ENCODE measurements around the gene KIF1B.
"Not testable (repeated sequence)": the region's sequence is repeated elsewhere in the genome, so short reads cannot be mapped to it uniquely, and the experiment has no call there.

KIF1B gene

DNA sequence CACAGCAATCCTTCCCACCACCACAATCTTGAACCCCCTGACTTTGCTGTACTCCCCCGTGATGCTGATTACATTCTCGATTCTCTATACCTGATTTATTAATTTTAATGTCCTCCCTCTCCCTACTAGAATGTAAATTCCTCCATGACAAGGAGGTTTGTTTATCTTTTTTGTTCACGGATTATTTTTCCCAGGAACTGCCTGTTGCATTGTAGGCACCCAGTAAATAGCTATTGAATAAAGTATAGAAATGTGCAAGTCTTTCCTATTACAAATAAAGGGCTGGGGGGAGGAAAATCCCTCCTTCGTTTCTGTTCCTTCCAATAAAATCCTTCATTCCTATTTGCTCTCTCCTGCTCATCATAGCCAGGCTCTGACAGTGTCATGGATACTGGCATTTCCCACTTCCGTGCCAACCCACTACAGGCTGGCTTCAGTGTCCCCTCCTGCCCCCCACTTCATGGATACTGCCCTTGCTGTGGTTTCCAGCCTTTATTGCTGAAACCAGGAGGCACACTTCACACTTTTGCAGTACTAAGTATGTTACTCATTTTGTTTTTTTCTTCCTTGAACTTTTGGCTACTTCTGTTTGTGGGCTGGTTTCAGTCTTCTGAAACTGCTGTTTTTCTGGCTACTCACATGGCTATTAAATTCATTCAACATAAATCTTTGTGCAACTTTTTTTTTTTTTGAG, 7.5 kb downstream of the KIF1B start:
- TF ChIP-seq POLR2AphosphoS5 (IDR thresholded peaks at IDR 0.05; ENCODE audit: borderline replicate concordance, low read depth, low read length) (no peak), EZH2 (IDR thresholded peaks at IDR 0.05) (no peak), FOXP2 (optimal IDR thresholded peaks at IDR 0.05; ENCODE audit: control extremely low read depth, extremely low read length, insufficient read depth) (no peak)
- Histone ChIP-seq H3K36me3 (ENCODE audit: insufficient read depth, low read length) (no peaks in the 10 kb centered on the region), H3K9ac (ENCODE audit: insufficient read length) (no peak overlapping the region), H3K4me3 (no peak overlapping the region), H3K27ac (no peak overlapping the region), H3K9me3 (ENCODE audit: low read depth, low read length) (no peaks in the 10 kb centered on the region)
- no peak for DNase-seq (ENCODE audit: low read depth, low spot score)

DNA sequence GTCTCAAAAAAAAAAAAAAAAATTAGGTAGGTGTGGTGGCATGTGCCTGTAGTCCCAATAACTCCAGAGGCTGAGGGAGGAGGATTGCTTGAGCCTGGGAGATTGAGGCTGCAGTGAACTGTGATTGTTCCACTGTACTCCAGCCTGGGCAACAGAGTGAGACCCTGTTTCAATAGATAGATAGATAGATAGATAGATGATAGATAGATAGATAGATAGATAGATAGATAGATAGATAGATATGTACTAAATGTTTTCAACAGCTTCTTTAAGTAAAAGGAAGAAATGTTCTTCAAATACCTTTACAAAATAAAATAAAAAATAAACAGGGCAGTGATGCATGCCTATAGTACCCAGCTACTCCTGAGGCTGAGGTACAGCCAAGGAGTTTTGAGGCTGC, 9.8 kb downstream of the KIF1B start:
- TF ChIP-seq POLR2AphosphoS5 (IDR thresholded peaks at IDR 0.05; ENCODE audit: borderline replicate concordance, low read depth, low read length) (no peak), EZH2 (IDR thresholded peaks at IDR 0.05) (no peak), FOXP2 (optimal IDR thresholded peaks at IDR 0.05; ENCODE audit: control extremely low read depth, extremely low read length, insufficient read depth) (no peak)
- Histone ChIP-seq H3K4me3 (no peak overlapping the region), H3K9ac (ENCODE audit: insufficient read length) (no peak overlapping the region), H3K9me3 (ENCODE audit: low read depth, low read length) (no peaks in the 10 kb centered on the region), H3K27ac (no peak overlapping the region), H3K36me3 (ENCODE audit: insufficient read depth, low read length) (peaks cover 5% of the 10 kb centered on the region; the same call in 1 of the 2 replicates)
- no peak for DNase-seq (ENCODE audit: low read depth, low spot score)

DNA sequence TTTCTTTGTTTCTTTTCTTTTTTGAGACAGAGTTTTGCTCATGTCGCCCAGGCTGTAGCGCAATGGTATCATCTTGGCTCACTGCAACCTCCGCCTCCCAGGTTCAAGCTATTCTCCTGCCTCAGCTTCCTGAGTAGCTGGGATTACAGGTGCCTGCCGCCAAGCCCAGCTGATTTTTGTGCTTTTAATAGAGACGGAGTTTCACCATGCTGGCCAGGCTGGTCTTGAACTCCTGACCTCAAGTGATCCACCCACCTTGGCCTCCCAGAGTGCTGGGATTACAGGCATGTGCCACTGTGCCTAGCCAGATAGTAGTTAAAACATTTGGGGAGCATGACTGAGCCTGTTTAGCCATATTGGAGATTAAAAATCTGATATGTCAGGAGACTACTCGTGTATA, 10.3 kb downstream of the KIF1B start:
- not testable (repeated sequence) for H3K4me3 ChIP-seq; H3K36me3 ChIP-seq (ENCODE audit: insufficient read depth, low read length); H3K9me3 ChIP-seq (ENCODE audit: low read depth, low read length); H3K27ac ChIP-seq; DNase-seq (ENCODE audit: low read depth, low spot score); H3K9ac ChIP-seq (ENCODE audit: insufficient read length)

DNA sequence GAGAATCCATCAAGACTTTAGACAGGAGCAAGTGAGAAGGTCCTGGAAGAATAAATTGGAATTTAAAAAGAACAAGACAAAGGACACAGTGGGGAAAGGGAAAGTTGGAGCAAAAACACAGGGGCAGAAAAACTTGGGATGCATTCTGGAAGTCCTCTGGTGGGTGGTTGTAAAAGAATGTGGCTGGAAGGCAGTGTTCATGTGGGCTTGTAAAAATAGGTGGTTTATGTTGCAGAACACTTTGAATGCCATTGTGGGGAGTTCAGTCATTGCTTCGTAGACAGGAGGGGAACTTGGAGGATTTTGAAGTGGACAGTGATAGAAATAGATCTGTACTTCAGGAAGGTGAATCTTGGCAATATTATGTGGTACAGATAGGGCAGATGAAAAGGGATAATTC, 15.2 kb downstream of the KIF1B start:
- Histone ChIP-seq H3K9ac (ENCODE audit: insufficient read length) (no peak overlapping the region), H3K9me3 (ENCODE audit: low read depth, low read length) (no peaks in the 10 kb centered on the region; the same call in 1 of the 2 replicates), H3K27ac (no peak overlapping the region), H3K36me3 (ENCODE audit: insufficient read depth, low read length) (peaks cover 5% of the 10 kb centered on the region; the same call in 1 of the 2 replicates), H3K4me3 (no peak overlapping the region)
- TF ChIP-seq EZH2 (IDR thresholded peaks at IDR 0.05) (no peak), POLR2AphosphoS5 (IDR thresholded peaks at IDR 0.05; ENCODE audit: borderline replicate concordance, low read depth, low read length) (no peak), FOXP2 (optimal IDR thresholded peaks at IDR 0.05; ENCODE audit: control extremely low read depth, extremely low read length, insufficient read depth) (no peak)
- no peak for DNase-seq (ENCODE audit: low read depth, low spot score)

DNA sequence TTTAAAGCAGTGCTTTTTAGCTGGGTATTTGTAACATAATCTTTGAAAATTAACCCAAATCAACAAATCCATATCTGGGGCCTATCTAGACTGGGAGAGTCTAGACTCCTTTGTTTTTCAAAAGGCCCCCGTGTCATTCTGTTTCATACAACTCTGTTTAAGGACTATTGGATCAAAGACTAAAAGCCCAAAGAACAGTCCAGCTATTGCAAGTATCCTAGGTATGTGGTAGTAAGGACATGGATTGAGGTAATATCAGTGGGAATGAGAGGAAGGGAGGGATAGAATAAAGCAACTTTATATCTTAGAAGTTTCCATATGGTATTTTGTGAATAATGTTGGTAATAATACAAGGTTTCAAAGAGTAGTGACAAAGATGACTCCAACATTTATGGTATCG, 18.2 kb downstream of the KIF1B start:
- Histone ChIP-seq H3K27ac (no peak overlapping the region), H3K9me3 (ENCODE audit: low read depth, low read length) (no peaks in the 10 kb centered on the region; the same call in 1 of the 2 replicates), H3K4me3 (no peak overlapping the region), H3K9ac (ENCODE audit: insufficient read length) (no peak overlapping the region), H3K36me3 (ENCODE audit: insufficient read depth, low read length) (peaks cover 5% of the 10 kb centered on the region; the same call in 1 of the 2 replicates)
- TF ChIP-seq EZH2 (IDR thresholded peaks at IDR 0.05) (no peak), FOXP2 (optimal IDR thresholded peaks at IDR 0.05; ENCODE audit: control extremely low read depth, extremely low read length, insufficient read depth) (no peak), POLR2AphosphoS5 (IDR thresholded peaks at IDR 0.05; ENCODE audit: borderline replicate concordance, low read depth, low read length) (no peak)
- no peak for DNase-seq (ENCODE audit: low read depth, low spot score)

DNA sequence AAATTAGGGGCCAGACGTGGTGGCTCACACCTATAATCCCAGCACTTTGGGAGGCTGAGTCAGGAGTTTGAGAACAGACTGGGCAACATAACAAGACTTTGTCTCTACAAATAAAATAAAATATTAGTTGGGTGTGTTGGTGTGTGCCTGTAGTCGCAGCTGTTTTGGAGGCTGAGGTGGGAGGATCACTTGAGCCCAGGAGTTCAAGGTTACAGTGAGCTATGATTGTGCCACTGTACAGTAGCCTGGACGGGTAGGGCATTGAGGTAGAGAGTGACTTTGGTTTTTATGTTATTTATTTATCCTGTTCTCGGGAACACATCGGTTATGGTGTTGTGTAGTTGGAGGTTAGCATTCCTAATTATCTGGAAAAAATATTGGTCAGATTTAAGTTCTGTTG, 19.5 kb downstream of the KIF1B start:
- DNase-seq (ENCODE audit: low read depth, low spot score): no peak
- H3K36me3 ChIP-seq (ENCODE audit: insufficient read depth, low read length): peaks cover 4% of the 10 kb centered on the region; the same call in 1 of the 2 replicates

DNA sequence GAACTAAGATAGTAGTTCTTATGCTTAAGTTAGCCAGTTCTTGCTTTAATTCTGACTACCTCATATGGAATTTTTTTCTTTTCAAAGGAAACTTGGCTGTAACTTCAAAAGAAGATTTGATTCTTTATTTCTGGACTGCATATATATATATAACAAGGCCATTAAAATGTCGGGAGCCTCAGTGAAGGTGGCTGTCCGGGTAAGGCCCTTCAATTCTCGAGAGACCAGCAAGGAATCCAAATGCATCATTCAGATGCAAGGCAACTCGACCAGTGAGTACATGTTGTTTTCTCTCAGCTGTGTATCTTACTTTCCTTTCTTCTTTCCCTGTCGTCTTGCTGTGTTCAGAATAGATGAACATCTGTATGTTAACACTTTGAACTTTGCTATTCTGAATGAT, 21.8 kb downstream of the KIF1B start:
- H3K4me3 ChIP-seq: no peak overlapping the region
- no peak overlapping the region for H3K9ac ChIP-seq (ENCODE audit: insufficient read length)
- H3K36me3 ChIP-seq (ENCODE audit: insufficient read depth, low read length): peaks cover 6% of the 10 kb centered on the region; the same call in 1 of the 2 replicates
- no peak for DNase-seq (ENCODE audit: low read depth, low spot score)
- no peak for TF ChIP-seq FOXP2 (optimal IDR thresholded peaks at IDR 0.05; ENCODE audit: control extremely low read depth, extremely low read length, insufficient read depth)
- TF ChIP-seq EZH2 (IDR thresholded peaks at IDR 0.05): no peak
- TF ChIP-seq POLR2AphosphoS5 (IDR thresholded peaks at IDR 0.05; ENCODE audit: borderline replicate concordance, low read depth, low read length): no peak
- H3K9me3 ChIP-seq (ENCODE audit: low read depth, low read length): no peaks in the 10 kb centered on the region
- no peak overlapping the region for H3K27ac ChIP-seq

More for the DNA sequence above, 19.5 kb downstream of the KIF1B start:
- no peak for TF ChIP-seq FOXP2 (optimal IDR thresholded peaks at IDR 0.05; ENCODE audit: control extremely low read depth, extremely low read length, insufficient read depth)
- Histone ChIP-seq H3K9me3 (ENCODE audit: low read depth, low read length) (no peaks in the 10 kb centered on the region; the same call in 1 of the 2 replicates), H3K9ac (ENCODE audit: insufficient read length) (no peak overlapping the region), H3K27ac (no peak overlapping the region), H3K4me3 (no peak overlapping the region)

DNA sequence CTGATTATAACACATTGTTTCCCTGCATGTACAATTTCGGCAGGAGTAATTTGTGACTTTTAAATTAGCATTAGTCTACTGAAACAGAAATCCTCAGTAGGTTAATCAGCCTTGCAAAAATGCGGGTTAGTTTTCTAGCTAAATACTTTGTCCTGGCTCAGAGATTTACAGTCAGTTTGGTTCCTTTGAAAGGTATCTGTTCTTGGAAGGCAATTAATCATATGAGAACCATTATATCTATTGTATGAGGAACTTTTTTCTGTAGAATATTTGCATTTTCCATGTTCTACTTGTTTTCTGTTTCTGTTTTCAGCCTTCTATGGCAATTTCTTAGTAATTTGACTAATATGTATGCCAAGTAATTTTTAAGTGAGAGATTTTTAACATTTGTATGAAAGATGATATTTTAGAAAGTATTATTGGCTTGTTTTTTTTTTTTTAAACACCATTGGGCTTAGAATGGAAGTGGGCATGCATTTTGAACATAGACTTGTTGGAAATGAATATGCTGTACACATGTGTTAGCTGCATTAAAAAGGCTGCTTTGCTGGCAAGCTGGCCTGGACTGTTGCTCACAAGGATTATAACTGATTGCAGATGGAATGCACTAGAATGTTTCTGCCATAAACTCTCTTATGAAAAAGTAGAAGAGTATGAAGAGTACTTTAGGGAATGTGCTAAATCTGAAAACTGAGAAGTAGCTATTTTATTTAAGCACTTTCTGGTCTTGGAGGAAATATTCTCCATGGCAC, 26.2 kb downstream of the KIF1B start:
- Histone ChIP-seq H3K9ac (ENCODE audit: insufficient read length) (no peak overlapping the region), H3K27ac (peak overlapping the region; percentile 34), H3K4me3 (no peak overlapping the region), H3K36me3 (ENCODE audit: insufficient read depth, low read length) (peaks cover 6% of the 10 kb centered on the region; the same call in 1 of the 2 replicates), H3K9me3 (ENCODE audit: low read depth, low read length) (no peaks in the 10 kb centered on the region)
- TF ChIP-seq EZH2 (IDR thresholded peaks at IDR 0.05) (no peak), POLR2AphosphoS5 (IDR thresholded peaks at IDR 0.05; ENCODE audit: borderline replicate concordance, low read depth, low read length) (no peak), FOXP2 (optimal IDR thresholded peaks at IDR 0.05; ENCODE audit: control extremely low read depth, extremely low read length, insufficient read depth) (no peak)
- no peak for DNase-seq (ENCODE audit: low read depth, low spot score)
